SK-N-SH treated with all-trans-retinoic acid at 6 μM for 48 hours (cell line): ENCODE data around the gene AGBL2.

Experiments
- ATAC-seq: fragments of 200-7000 bp; cut with Tn5 transposase; 3 replicates; pipeline ENCODE4 v1.9.1; 2020; ENCODE audit warnings: mild to moderate bottlenecking, moderate library complexity
- ARNTL ChIP-seq: fragments of 450-650 bp; formaldehyde crosslinking; IDR thresholded peaks from 2 replicates; pipeline ENCODE4 v1.5.0; 2020; ENCODE audit warnings: low read depth, mild to moderate bottlenecking, moderate library complexity, borderline replicate concordance
- BACH2 ChIP-seq: fragments of 250-450 bp; sonication (Bioruptor Pico); IDR thresholded peaks from 2 replicates; pipeline ENCODE4 v1.9.0; 2021; ENCODE audit warnings: mild to moderate bottlenecking, borderline replicate concordance
- CREB5 ChIP-seq: fragments of 250-450 bp; sonication (Bioruptor Pico); IDR thresholded peaks from 2 replicates; pipeline ENCODE4 v1.5.1; 2020; ENCODE audit warnings: low read depth, mild to moderate bottlenecking, moderate library complexity
- CSRNP3 ChIP-seq: fragments of 250-450 bp; sonication (Bioruptor Pico); IDR thresholded peaks from 2 replicates; pipeline ENCODE4 v1.5.1; 2021; ENCODE audit warnings: mild to moderate bottlenecking, moderate library complexity
- ESRRG ChIP-seq: fragments of 250-450 bp; sonication (Bioruptor Pico); IDR thresholded peaks from 2 replicates; pipeline ENCODE4 v1.6.1; 2021; ENCODE audit warnings: mild to moderate bottlenecking
- GLIS3 ChIP-seq: fragments of 250-450 bp; sonication (Bioruptor Pico); IDR thresholded peaks from 2 replicates; pipeline ENCODE4 v1.5.0; 2020; ENCODE audit warnings: mild to moderate bottlenecking, moderate library complexity
- ISL1 ChIP-seq: fragments of 250-450 bp; sonication (Bioruptor Pico); IDR thresholded peaks from 2 replicates; pipeline ENCODE4 v2.1.2; 2022; ENCODE audit warnings: mild to moderate bottlenecking, moderate library complexity
- OSR1 ChIP-seq: fragments of 250-450 bp; sonication (Bioruptor Pico); IDR thresholded peaks from 2 replicates; pipeline ENCODE4 v1.8.0; 2022; ENCODE audit warnings: moderate library complexity, mild to moderate bottlenecking, inconsistent platforms
- PPARA ChIP-seq: fragments of 250-450 bp; sonication (Bioruptor Pico); IDR thresholded peaks from 2 replicates; pipeline ENCODE4 v1.5.0; 2020; ENCODE audit warnings: mild to moderate bottlenecking, borderline replicate concordance
- RARB ChIP-seq: fragments of 250-450 bp; sonication (Bioruptor Pico); IDR thresholded peaks from 2 replicates; pipeline ENCODE4 v1.8.0; 2021; ENCODE audit warnings: mild to moderate bottlenecking, moderate library complexity
- SNAI2 ChIP-seq: fragments of 250-450 bp; sonication (Bioruptor Pico); IDR thresholded peaks from 2 replicates; pipeline ENCODE4 v1.5.0; 2020; ENCODE audit warnings: mild to moderate bottlenecking, moderate library complexity
- TOX ChIP-seq: fragments of 250-450 bp; sonication (Bioruptor Pico); IDR thresholded peaks from 2 replicates; pipeline ENCODE4 v1.8.0; 2021; ENCODE audit warnings: mild to moderate bottlenecking, moderate library complexity, borderline replicate concordance
- TSHZ2 ChIP-seq: fragments of 250-450 bp; sonication (Bioruptor Pico); IDR thresholded peaks from 2 replicates; pipeline ENCODE4 v1.5.0; 2020; ENCODE audit warnings: mild to moderate bottlenecking, moderate library complexity
- ZC3H10 ChIP-seq: fragments of 250-450 bp; sonication (Bioruptor Pico); IDR thresholded peaks from 2 replicates; pipeline ENCODE4 v1.5.1; 2021; ENCODE audit warnings: mild to moderate bottlenecking, moderate library complexity
- ZFP3 ChIP-seq: fragments of 250-450 bp; sonication (Bioruptor Pico); IDR thresholded peaks from 2 replicates; pipeline ENCODE4 v1.5.0; 2020; ENCODE audit warnings: mild to moderate bottlenecking, moderate library complexity
- ZFP30 ChIP-seq: fragments of 450-650 bp; formaldehyde crosslinking; IDR thresholded peaks from 2 replicates; pipeline ENCODE4 v1.5.0; 2022; ENCODE audit warnings: mild to moderate bottlenecking, moderate library complexity
- ZNF565 ChIP-seq: fragments of 450-650 bp; formaldehyde crosslinking; conservative IDR thresholded peaks from 2 replicates; pipeline ENCODE4 v1.5.0; 2020; ENCODE audit warnings: low read depth, mild to moderate bottlenecking, moderate library complexity
- ZNF8 ChIP-seq: fragments of 450-650 bp; formaldehyde crosslinking; IDR thresholded peaks from 2 replicates; pipeline ENCODE4 v1.5.0; 2020; ENCODE audit warnings: mild to moderate bottlenecking, moderate library complexity

Gene AGBL2

GRCh38 chr11:47726118-47726442 is 10.9 kb upstream of the AGBL2 start:
- no peak for TF ChIP-seq OSR1
- no peak for TF ChIP-seq CREB5
- TF ChIP-seq TSHZ2 (CRISPR knock-in tag) = no peak
- no peak for ATAC-seq

- TF ChIP-seq TOX (CRISPR knock-in tag) (no peak), ZNF565 (no peak), SNAI2 (CRISPR knock-in tag) (no peak), TSHZ2 (CRISPR knock-in tag) (no peak), RARB (no peak), PPARA (no peak), ZFP3 (CRISPR knock-in tag) (no peak), ESRRG (CRISPR knock-in tag) (no peak), ARNTL (no peak), CSRNP3 (CRISPR knock-in tag) (no peak), OSR1 (no peak), ZNF8 (CRISPR knock-in tag) (no peak), BACH2 (CRISPR knock-in tag) (no peak)
- TF ChIP-seq, all 23 proteins: peak for 0
- ATAC-seq = no peak
These were observed 10.4 kb upstream of the AGBL2 start for GRCh38 chr11:47725442-47726117.

- TF ChIP-seq ISL1 (CRISPR knock-in tag) (no peak), GLIS3 (CRISPR knock-in tag) (no peak), TSHZ2 (CRISPR knock-in tag) (no peak), PPARA (no peak), BACH2 (CRISPR knock-in tag) (no peak), CSRNP3 (CRISPR knock-in tag) (no peak), ZC3H10 (CRISPR knock-in tag) (no peak), TOX (CRISPR knock-in tag) (no peak), ZFP30 (CRISPR knock-in tag) (no peak)
- ATAC-seq = 0 out of 3 replicates have a peak, but pooled peaks have one; percentile 24
These were observed 9.0 kb upstream of the AGBL2 start for GRCh38 chr11:47724041-47724729.
